Kidney glomerular epithelial cell (primary cell): ENCODE measurements around the gene KEL.

Source experiments
- DNase-seq: peaks from one replicate; lab custom pipeline; 2025; lab: John Stamatoyannopoulos, UW

Gene KEL

GRCh38 chr7:142962991-142963390, 828 bp upstream of the KEL start:
- no peak for DNase-seq

- no peak for DNase-seq
Observed at GRCh38 chr7:142961595-142961972, 579 bp downstream of the KEL start.

DNA sequence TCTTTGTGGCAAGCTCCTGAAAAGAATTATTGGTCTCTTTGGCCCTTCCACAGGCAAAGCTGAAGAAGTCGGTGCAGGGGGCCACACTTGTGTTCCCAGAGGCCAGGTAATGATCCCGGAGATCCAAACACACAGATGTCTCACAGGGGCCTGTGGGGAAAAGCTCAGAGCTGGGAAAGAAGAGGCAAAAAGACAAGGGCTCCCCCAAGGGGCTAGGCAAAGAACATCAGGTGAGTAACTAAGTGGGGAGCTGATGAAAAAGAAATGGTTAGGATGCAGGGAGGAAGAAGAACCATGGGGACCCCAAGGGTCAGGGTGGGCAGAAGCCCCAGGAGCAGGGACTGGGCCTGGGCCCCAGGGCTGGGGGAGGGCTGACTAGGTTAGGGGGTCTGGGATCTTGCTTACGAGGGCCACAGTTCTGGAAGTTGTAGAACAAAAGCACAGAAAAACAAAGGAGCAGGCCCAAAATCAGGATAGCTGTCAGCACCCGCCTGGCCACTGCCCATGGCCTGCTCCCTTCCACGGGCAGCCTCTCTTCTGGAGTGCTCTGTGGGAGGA, 1.1 kb downstream of the KEL start:
- DNase-seq = no peak

DNA sequence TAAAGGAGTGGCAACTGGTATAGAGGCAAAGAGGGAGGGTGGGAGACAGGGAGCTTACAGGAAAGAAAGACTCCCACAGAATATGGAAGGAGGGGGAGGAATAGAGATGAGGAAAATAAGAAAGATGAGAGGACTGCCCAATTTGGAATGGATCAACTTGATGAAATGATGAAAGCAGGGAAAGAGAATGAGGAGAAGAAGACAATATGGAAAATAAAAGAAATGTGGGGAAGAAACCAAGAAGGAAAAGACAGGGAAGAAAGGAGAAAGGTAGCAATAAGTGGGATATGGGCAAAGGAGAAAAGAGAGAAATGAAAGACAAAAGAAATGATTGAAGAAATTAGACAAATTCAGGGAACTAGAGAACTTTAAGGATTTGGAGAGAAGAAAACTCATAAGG, 3.0 kb downstream of the KEL start:
- DNase-seq = no peak

GRCh38 chr7:142957723-142958122, 4.4 kb downstream of the KEL start:
- DNase-seq = no peak

DNA sequence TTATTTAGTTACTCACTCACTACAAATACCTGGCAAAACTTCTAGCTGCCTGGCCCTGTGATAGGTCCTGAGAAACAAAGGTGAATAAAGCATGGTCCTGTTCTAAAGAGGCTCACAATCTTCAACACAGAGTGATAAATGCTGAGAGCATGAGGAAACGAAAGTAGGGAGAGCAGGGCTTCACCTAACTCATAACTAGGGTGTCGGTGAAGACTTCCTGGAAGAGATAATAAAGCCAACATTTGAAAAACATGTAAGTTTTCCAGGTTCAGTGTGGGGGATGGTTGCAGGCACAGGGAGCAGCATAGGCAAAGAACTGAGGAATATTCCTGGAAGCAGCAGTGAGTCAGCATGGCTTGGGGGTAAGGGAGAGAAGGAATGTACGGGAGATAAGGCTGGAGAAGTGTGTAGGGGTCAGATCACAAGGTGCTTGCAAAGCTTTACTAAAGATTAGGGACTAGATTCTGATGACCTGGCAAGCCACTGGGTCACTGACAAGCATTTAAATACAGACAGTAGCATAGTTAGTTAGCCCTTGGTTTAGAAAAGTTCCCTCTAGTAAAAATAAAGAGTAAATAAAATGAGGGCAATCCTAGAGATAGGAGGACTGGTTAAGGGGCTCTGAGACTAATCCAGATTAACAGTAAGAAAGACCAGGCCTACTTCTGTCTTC, 5.1 kb downstream of the KEL start:
- DNase-seq = peak; percentile 32

DNA sequence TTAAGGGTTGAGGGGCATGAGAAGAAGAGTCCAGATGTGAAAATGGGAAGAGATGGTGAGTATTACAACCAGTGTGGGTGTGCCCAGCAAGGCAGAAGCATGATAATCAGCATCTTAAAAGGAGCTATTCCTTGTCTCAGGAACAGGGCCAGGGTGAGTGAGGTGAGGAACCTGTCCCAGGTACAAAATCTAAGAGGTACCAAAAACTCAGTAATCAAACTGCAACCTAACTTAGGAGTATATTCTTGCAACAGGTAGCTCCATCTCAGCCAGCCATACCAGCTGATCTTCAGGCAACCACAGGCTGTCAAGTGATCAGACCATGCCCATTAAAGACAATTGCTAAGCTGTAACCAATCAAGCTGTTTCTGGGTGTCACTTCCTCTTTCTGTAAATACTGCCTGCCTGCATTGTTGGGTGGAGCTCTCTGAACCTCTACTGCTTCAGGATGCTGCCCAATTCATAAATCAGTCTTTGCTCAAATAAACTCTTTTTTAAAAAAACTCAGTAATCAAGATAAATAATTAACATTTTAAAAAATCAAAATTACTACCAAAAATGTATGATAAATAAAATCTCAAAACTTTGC, 7.4 kb downstream of the KEL start:
- DNase-seq = no peak

GRCh38 chr7:142950235-142950634, 11.9 kb downstream of the KEL start:
- DNase-seq = no peak

- DNase-seq = no peak
Observed at GRCh38 chr7:142948603-142949002, 13.6 kb downstream of the KEL start.

DNA sequence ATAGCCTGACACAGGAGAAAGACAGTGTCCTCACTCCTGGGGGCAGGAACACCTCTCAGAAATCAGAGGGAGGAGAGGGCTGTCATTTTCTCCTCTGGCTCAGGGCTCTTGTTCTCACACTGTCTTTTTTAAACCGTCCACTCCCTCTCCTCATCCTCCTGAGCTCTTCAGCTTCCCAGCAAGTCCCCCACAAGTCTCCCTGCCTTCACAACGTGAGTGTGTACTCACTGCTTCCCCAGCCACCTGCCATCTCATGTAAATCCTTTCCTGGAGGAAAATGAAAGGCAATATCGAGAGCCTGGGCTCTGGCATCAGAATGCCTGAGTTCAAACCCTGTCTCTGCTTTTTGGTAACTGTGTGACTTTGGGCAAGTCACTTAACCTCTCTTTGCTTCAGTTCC, 17.2 kb downstream of the KEL start:
- DNase-seq = no peak

DNA sequence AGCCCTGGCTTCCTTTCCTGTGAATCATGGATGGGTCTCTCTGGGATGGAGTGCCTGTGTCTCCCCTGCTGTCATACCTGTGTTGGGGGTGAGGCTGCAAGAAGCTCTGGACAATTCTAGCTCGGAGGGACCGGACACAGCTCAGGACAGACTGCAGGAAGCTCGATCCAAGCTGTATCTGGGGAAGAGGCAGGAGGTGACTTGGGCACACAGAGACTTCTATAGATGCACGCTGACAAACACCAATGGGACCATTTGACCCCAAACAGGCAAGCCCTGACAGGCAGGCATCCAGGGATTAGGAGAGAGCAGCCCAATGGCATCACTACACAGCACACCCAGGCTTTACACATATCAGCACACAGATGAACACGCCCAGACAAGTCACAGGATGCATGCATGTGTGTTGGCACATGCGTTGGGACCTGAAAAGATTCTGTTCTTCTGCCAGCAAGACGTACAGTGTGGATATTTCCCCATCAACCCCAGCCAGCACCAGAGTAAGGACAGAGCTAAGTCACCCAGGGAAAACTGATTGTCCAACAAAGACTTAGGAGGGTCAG, 18.4 kb downstream of the KEL start:
- no peak for DNase-seq

GRCh38 chr7:142942746-142943145, 19.4 kb downstream of the KEL start:
- DNase-seq = no peak

GRCh38 chr7:142941541-142941940, 20.6 kb downstream of the KEL start:
- DNase-seq = no peak

- no peak for DNase-seq
Observed at GRCh38 chr7:142940966-142941535, 21.1 kb downstream of the KEL start.

DNA sequence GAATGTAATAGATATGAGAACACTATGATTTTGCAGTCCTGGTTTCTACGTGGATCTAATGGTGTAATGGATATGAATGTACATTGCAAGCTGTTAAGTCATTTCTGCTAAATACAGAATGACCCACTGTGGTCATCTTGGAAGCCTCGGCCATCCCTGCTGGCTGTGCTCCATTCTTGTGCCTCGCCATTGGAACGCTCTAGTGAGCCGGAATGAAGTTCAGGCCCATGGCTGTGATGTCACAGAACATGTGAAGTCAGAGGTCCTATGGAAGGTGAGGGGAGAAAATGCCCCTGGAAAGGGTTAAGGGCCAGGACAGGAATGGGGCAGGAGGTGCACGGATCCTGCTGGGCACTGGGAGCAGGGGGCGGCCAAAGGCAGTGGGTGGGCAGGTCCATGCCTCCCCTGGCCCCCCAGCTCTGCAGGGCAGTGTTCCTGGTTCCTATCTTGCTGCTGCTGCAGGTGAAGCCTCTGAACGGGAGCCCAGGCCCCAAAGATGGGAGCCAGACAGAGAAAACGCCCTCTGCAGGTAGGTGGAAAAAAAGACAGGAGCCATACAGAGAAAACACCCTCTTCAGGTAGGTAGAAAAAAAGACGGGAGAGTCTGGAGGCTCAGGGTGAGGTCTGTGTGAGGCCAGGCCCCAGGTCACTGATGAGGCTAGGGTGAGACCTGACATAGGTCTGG, 22.8 kb downstream of the KEL start, which contains the start of gene LLCFC1:
Gene LLCFC1 (plus strand): TSS at position 259 of the 685 bp plus-strand sequence. CDS start 138 bp downstream, at position 397.
- no peak for DNase-seq

- no peak for DNase-seq
Observed at GRCh38 chr7:142938611-142939010, 23.6 kb downstream of the KEL start.

DNA sequence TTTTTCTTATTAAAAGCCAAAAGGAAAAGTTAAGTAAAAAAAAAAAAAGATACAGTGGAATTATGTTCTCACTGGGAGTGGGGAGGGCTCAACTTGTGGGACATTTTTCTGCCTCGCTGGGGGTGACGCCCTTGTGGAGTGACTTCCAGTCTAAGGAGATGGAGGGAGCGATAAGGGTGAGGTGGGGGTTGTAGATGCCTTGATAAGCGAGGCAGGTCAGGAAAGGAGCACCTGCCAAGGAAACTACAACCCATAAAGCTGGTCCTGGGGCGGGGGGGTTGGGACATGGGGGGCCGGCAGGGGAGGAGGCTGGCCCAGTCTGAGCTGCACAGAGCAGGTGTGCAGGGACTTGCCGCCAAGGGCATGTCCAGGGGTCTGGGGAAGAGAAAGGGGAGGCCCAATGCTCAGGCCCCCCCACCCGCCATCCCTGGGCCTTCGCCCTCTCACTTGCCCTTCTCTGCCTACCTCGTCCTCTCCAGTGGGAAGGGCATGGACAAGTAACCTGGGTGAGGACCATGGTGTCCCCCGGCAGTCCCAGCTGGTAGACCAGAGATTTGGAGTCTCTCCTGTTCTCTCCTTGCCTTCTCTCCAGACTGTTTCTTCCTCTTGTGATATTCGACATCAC, 26.1 kb downstream of the KEL start:
- no peak for DNase-seq

DNA sequence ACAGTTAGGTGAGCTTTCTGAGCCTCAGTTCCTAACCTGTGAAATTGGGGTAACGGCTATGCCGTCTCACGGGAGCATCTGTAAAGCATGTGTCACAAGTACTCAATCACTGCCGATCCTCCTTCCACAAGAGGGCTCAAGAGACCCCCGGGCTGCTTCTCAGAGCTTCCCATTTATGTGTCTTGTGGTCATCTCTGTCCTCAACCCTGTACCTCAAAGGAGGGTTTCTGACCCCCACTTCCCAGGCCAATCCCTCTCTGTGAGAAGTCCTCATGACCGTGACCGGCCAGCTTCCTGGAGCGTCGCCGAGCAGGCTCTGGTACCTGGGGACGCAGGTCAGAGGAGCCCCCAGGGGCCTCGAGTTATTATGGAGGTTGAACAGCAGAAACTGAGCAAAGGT, 28.1 kb downstream of the KEL start:
- DNase-seq = no peak

- no peak for DNase-seq
Observed at GRCh38 chr7:142933624-142934023, 28.5 kb downstream of the KEL start, which contains the start of gene TRPV5. TSS of gene TRPV5 (minus strand) at chr7:142933746. CDS start at chr7:142933459, 287 bp downstream.

- DNase-seq = no peak
Observed at GRCh38 chr7:142933092-142933475, 29.1 kb downstream of the KEL start.

- no peak for DNase-seq
Observed at GRCh38 chr7:142932386-142933091, 29.6 kb downstream of the KEL start.
